SIG-M5 treated with dmso at 0.1 percent for 504 hours (cell line): Measurements from ENCODE around the gene MEA1.

Experiments used
- DNase-seq: peaks from one replicate; lab custom pipeline; 2025; ENCODE audit not compliant: unreplicated experiment; lab: John Stamatoyannopoulos, UW

The MEA1 gene

DNA sequence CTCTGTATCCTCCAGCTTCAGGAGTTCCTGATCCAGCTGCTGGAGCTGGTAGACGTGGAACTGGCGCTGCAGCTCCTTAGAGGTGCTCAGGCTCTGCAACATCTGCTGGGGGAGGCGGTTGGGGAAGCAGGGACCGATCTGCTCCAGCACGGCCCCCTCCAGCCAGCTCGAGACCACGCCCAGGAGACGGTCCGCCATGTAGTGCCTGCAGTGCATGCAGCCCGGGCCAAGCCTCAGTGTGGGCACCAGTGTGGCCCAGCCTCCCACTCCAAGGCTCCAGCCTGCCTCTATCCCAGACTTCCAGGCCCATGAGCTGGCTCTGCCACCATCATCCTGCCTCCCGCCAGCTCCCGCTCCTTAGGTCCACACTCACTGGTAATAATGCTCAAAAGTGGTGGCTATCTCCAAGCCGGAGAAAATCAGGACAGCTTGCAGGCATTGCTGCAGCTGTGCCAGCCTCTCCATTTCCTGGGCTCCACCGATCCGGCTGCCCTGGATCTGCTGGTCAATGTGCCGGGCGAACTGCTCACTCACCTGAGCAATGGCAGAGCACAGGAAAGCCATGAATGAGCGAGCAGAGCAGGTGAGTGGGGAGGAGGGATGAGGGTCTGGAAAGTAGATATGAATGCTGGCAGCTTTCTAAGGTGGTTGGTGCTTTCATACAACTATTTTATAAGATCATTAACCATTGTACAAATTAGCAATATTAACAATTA lies 27.0 kb upstream of the MEA1 start:
- no peak for DNase-seq

DNA sequence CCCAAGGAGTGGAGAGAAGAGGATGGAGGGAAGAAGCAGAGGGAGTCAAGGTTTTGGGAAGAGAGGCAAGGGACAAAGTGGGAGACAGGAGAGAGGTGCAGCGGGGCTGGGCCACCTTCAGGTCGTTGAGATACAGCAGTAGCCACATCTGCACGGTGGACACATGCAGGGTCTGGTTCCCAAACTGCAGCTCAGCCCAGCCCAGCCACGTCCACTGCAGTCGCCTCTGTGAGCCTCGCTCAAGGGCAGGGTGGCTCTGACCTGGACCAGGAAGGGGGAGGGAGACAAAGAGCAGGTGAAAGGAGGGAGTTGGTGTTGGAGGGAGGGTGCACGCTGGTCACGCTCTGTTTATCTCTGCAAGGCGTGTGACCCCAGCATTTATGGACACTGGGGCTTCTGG lies 25.0 kb upstream of the MEA1 start:
- no peak for DNase-seq

DNA sequence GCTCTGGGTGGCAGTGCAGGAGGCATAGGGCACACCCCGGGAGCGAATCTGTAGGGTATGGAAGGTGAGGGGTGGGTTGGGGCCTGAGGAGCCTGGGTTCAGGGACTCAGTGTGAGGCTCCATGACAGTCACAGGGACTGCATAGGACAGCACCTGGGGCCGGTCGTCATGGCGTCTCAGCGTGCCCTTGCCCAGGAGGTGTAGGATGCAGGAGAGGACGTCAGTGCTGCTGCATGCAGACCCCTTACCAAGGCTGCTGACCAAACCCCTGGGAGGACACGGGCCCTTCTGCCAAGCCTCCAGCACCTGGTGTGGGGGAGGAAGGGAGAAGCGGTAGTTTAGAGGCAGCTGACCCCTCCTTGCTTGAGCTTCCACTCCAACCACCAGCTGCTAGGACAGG lies 24.0 kb upstream of the MEA1 start:
- DNase-seq = no peak

DNA sequence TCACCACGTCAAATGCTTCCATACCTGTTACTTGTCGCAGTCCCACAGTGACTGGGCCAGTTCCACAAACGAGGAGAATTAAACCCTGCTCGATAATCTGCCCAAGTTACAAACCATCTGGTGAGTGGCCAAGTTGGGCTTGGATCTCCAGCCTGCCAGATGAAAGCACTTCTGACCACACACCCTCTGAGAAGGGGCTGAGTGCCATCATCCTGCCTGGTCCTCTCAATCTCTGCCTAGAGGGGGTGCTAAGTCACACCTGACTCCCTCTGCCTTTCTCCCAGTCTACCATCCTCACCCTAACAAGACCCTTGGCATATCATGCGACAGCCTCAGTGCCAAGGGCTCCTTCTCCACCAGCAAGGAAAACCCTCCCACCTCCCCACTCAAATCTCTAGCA lies 23.5 kb upstream of the MEA1 start:
- no peak for DNase-seq

DNA sequence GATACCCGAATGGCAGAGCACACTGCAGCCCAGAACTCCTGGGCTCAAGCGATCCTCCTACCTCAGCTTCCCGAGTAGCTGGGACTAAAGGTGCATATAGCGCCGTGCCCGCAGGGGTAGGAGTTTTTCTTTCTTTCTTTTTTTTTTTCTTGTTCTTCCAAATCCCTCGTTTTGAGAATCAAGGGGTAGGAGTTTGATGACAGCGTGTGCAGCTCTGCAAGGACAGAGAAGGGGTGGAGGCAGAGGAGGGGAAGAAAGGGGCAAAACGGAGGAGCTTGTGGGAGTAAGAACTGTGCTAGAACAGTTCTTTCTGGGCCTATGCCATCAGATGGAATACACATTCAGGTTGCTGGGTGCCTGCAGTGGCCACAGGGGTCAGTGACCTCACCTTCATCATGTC lies 23.0 kb upstream of the MEA1 start:
- DNase-seq = no peak

DNA sequence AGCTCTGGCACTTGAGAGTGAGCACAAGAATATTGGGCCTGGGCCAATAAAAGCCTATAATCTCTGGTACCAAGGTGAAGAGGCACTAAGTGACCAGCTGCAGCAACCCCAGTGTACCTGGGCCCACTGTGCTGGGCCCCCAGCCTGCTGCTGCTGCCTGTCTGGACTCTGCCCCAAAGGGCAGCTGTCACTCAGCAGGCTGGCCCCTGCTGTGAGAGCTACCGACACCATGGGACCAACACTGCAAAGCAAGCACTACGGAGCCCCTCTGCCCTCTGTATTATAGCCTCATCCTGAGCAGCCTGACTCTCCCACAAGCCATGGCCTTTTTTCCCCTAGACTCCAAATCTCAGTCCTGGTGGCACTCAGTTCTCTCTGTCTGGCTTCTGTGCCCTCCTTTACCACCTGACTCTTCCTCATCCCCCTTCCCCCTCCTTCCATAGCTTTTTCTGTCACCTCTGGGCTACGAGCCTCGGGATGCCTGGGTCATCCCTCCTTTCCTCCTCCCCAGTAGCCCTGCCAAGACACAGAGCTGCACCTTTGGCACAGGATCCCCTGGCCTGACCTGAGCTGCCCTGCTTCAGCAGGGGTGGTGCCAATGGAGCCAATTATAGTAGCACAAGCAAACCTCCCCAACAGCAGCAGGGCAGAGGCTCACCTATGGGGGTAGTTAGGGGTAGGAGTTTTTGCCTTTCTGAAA lies 21.9 kb upstream of the MEA1 start:
- DNase-seq = no peak

DNA sequence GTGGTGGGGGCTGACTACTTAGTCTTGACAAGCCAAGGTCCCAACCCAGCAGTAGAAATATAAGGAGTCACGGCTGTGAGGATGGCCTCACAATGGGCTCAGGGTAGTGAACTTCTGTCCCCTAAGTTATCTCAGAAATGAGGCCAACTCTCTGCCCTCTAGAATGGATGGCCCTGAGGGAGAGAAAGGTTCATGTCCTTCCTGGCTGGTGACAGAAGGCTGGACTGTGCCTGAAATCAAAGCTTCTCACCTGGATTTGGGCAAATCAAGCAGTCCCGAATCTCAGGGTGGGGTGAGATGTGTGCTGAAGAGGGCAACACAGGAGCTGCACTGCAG lies 20.4 kb upstream of the MEA1 start:
- DNase-seq = no peak

DNA sequence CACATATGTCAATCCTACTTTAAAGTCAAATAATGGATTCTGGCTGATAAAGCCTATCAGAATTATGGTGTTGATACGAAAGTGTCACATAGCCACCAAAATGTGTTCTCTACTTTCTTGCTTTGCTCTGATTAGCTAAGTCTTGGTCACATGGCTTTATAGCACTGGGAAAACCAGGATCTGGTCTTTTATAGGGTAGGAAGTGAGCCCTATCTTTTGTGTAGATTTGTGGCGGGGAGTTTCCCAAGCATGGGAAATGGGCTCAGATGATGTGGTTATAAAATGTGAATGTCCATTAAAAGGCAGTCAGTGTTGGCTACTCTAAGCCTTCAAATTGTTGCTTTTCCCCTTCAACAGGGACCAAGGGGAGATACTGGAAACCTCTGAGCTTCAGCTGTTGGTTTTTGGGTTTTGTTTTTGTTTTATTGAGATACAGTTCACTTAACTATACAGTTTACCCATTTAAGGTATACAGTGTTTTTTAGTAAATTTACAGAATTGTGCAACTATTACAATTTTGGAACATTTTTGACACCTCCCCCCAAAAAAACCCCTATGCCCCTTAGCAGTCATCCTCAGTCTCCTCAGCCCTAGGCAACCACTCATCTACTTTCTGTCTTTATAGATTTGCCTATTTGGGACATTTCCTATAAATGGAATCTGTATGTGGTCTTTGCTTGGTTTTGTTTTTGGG lies 19.9 kb upstream of the MEA1 start:
- no peak for DNase-seq

DNA sequence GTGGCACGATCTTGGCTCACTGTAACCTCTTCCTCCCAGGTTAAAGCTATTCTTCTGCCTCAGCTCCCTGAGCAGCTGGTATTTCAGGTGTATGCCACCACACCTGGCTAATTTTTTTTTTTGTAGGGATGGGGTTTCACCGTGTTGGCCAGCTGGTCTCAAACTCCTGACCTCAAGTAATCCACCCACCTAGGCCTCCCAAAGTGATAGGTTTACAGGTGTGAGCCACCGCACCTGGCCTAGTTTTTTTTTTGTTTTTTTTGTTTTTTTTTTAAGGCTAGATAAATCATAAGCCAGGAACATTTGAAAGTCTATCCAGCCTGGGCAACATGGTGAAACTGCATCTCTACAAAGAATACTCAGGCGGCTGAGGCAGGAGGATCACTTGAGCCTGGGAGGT lies 18.6 kb upstream of the MEA1 start:
- DNase-seq = no peak

DNA sequence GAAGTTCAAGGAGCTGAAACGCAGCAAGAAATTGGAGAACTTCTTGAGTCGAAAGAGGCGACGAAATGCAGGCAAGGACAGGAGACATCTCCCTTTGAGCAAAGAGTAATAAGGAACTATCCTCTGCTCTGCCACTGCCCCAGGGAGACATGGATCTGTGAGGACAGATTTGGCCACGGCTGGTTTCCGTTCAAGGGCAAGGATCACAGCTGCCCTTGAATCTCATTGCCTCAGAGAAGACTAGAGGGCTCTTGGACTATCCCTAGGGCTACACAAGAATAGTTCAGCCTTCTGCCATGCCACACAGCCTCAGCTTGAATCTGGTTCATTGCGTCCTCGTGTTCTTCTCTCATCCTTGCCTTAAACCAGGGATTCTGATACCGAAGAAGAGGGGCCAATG lies 15.4 kb upstream of the MEA1 start:
- DNase-seq = no peak

DNA sequence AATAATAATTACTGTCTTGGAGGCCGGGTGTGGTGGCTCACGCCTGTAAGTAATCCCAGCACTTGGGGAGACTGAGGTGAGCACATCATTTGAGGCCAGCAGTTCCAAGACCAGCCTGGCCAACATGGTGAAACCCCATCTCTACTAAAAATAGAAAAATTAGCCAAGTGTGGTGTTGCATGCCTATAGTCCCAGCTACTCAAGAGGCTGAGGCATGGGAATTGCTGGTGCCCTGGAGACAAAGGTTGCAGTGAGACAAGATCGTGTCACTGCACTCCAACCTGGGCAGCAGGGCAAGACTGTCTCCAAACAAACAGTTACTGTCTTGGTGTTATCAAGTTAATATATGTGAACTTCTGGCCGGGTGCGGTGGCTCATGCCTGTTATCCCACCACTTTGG lies 12.6 kb upstream of the MEA1 start:
- DNase-seq = no peak

DNA sequence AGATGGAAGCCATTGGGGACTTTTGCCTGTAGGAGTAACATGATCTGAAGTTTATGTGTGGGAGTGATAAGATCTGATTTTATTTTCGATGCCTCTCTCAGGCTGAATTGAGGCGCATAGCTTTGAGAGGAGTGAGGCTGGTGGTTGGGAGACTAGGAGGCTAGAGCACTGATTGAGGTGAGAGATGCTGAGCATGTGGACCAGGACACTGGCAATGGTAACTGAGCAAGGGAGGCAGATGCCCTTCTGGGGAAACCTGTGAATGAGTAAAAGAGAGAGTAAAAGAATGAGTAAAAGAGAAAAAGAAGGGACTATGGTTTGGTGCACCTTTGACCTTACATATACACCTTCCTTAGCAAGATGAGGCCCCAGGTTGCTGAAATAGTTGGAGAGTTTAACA lies 10.7 kb upstream of the MEA1 start:
- no peak for DNase-seq

DNA sequence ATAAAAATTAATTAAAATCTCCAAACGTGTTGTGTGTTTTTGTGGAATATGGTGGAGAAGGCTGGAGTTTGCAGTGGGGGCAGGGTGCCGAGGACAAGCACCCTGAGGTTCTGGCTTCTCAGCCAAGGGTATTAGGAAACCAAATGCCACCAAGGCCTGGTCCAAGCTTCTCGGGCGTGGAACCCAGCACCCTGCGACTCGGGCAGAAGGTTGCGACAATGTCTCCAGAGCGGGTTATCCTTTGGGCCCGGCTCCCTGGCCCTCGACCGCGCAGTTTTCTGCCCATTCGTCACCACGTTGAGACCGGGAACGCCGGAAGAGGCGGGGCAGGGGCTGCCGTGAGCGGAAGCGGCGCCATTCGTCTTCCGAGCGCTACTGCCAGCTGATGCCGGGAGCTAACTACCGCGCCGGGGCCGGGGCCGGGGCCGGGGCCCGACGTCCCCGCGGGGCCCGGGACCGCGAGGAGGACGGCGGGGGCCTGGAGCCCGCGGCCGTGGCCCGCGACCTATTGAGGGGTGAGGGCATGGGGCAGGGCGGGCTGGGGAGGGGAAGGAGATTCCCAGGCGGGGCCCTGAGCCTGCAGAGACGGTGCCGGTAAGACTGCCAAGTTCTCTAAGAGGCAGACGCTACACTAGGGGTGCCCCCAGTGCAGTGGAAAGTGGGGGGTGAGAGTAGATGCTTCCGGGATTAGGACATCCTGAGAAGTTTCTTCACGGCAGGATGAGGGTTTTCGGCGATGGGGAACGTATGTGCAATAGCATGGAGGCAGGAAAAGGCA lies 7.7 kb upstream of the MEA1 start, which contains the start of gene RRP36:
RRP36 (plus strand) TSS at position 354 of the 778 bp plus-strand sequence; CDS start at position 386, 32 bp downstream.
- DNase-seq = peak; percentile 46

DNA sequence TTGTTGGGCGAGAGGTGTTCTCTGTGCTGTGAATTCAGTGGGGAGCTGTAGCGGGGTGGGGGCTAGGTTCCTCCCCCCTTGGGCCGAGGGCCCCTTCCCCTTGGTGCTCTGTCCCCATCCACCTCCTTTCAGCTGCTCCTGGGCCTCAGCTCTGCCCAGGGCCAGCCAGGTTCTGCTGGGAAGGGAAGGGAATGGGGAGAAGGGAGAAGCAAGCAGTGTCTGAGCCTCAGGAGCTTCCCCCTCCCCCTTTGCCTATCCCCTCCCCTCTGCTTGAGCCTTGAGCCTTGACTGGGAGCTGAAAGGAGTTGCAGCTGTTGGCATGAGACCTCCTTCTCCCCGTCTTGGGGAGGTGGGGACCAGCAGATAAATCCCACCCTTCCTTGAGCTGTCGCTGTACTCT lies 7.1 kb upstream of the MEA1 start:
- no peak for DNase-seq

DNA sequence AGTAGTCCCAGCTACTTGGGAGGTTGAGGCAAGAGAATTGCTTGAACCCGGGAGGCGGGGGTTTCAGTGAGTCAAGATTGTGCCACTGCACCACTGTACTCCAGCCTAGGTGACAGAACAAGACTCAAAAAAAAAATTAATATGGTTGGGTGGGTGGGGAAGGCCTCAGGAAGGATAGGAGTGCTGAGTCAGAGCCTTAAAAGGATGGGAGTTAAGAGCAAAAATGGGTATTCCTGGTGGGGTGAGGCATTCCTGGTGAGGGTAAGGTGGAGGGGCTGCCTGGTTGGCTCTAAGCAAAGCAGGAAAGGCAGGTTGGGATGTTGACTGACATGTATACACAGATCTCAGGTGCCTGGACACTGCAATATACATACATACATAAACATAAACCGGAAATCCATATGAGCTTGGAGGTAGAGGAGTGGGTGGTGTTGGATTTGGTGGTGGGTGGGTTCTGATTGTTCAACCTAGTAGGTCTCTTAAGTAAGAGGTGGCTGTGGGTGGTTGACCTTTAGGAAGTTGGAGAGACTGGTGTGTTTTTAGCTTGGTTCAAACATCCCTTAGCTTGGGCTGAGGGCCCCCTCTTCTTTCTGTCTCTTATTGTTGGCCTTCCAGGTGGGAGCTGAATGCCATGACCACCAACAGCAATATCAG lies 6.4 kb upstream of the MEA1 start:
- DNase-seq = no peak

DNA sequence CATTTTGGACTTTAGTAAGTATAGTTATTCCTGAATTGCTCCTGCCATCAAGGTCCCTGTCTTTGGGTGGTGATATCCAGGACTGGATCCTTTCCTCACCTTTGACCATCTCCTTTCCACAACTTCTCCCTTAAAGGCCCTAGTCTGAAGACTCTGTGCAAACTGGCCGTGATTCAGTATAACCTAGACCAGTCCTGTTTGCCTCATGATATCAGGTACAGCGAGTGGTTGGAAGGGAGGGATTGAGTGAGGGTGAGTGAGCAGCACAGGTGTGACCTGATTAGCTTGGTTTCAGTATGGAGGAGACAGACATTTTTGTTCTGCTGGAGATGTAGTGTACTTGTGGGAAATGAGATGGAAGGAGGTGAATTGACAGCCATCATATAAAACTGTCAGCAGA lies 5.4 kb upstream of the MEA1 start:
- no peak for DNase-seq

DNA sequence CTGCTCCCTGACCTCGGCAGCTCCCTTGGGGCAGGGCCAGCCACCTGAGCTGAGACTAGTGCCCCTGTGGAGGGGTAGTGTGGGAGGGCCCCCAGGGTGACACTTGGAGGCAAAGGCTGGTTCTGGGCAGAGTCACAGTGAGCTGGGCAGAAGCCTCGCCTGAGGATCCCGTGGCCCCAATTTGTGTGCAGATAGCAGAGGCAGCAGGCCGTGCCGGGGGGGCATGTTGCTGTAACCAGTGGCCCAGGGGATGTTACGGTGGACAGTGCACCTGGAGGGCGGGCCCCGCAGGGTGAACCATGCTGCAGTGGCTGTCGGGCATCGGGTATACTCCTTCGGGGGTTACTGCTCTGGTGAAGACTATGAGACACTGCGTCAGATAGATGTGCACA lies 3.2 kb upstream of the MEA1 start:
- DNase-seq = no peak

DNA sequence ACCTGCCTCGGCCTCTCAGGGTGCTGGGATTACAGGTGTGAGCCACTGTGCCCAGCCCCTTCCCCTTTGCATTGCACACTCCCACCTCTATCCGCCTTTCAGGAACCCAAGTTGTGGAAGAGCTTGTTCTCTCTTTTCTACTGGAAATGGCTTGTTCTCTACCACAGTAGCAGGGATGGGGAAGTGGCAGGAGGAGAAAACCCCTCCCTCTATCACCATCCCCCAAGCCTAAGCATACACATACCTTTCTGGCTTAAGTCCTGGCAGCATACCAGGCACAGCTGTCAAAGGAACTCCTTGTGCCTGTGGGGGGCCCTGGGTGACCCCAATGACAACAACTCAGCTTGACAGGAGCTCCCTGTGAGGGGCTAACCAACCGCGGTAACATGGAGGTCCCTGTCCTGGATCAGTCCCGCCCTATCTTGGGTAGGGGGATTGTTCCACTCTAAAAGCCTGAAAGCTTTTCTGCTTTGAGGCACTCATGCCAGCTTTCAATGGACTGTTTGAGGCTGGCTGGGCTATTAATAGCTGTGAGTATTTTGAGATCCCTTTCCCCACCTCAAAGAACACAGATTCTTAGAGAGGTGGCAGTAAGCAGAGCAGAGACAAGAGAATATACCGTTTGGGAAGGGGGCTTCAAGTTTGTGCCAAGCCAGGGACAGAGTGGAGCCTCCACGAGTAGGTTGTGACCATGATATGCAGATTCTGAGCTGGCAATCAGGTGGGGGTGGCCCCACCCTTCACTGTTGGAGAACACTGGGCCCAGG lies 2.6 kb upstream of the MEA1 start:
- no peak for DNase-seq

DNA sequence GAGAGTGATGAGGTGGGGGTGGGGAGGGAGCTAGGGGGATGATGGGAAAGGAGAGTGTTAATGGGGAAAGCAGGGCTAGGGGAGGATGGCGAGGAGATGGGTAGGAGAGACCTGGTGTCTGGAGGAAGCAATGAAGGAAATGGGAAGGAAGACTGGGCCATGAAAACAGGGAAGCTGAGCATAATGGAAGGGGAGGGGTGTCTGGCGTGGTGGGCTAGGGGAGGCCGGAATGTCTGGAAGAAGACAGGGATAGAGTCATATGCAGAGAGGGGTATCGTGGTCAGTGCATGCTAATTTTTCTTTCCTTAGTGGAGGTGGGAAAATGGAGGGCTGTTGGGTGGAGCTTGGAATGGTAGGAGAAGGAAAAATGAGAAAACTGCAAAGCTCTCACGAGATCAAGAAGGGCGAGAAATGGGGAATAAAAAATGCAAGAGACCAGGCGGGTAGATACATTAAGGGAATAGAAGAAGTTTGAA lies 726 bp upstream of the MEA1 start:
- DNase-seq = no peak
